HG03378 (cell line): Measurements from ENCODE around the gene AXDND1.

ENCODE experiments used
- ATAC-seq: cut with Tn5 transposase; IDR thresholded peaks from one replicate; pipeline ENCODE4 v1.9.1; 2021; ENCODE audit warnings: mild to moderate bottlenecking, moderate library complexity; ENCODE audit not compliant: unreplicated experiment

The AXDND1 gene

DNA sequence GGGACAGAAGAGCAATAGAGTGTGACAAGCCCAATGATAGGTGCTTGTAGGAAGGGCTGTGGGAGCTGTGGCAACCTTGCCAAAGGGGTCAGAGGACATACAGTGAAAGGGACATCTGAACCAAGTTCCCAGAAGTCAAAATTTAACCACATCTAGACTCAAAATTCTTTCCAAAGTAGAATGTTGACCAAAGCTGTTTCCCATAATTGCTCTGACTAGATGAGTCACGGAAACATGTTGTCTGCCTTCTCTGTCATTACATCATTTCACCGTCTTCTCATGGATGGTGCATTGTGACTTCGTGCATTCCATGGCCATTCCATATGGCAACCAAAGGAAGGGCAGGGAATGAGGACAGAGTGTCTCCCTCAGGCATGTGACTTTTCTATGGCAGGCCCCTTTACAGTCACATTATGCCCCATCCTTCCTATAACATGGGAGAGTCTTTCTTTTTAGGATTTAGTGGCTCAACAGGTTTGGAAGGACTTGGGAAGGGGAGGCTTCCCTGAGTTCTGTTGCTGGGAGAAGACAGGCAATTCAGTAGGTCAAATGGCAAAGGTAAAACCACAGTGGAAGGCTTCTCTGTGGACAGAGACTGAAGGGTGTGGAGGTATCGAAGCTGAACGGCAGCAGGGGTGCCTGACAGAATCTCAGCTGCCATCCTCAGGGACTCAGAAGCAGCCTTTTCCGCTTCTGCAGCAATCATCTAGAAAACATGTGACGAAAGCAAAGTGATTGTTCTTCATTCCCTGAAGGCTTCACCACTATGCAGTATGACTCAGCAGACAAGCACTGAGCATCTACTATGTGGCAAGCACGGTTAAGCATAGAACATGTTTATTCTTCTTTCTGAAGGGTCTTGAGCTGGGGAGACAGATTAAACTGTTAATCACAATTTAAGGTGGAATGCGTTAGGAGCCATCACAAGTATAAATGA lies 185.2 kb downstream of the AXDND1 start:
- peak; percentile 68 for ATAC-seq

DNA sequence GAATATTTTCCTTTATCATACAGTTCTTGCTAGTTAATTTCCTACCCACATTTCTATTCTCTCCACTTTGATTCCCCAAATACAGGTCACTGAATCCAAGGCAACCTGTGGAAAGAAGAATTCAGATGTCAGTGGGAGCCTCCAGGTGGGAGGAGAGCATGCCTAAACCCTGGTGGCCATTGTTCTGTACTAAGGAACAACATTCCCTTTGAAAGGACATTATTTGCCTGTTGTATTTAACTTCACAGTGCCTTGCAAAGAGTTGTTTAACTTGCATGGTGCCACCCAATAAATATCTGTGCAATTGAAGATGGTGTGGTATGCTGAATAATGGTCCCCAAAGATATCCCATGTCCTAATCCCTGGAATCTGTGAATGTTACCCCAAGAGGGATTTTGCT lies 188.7 kb downstream of the AXDND1 start:
- ATAC-seq, result no peak

DNA sequence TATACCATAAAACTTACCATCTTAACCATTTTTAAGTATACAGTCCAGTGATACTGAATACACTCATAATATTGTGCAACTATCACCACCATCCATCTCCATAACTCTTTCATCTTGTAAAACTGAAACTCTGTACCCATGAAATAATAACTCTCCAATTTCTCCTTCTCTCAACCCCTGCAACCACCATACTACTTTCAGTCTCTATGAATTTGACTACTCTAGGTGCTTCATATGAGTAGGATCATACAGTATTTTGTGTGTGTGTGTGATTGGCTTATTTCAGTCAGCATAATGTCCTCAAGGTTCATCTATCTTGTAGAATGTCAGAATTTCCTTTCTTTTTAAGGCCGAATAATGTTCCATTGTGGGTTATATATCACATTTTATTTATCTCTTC lies 192.3 kb downstream of the AXDND1 start:
- ATAC-seq, result no peak

DNA sequence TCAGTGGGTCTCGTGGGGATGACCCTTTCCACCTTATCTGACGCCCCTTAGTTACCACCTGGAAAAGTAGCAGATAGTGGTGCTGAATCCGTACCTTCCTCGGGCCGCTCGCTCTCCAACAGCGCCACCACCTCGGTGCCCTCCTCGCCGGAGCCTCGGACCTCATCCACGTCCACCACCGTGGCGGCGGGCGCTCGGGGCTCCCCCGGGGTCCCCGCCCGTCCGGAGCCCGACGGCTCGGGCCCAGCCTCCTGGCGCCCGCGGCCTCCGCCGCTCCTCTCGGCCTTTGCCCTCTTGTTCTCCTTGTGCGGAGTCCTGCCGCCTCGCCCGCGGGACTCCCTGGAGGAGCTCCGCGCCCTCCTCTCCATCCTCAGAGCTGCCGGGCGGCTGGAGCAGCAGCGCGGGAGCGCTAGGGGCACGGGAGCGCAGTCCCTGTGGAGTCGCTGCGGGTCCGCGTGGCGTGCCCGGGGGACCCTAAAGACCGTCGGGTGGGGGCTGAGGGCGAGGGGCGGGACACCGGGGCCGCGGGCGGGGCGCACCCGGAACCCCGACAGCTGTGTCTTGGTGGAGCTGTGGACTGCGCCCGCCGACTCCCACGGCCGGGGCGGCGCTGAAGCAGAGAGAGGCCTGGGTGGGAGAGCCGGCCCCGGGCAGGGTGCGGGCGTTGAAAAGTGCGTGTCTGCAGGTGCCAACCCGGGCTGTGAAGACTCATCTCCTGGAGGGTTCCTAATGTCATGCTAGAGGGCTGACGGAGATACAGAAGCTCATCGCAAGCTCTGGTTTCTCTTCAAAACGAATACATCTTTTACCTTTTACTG lies 209.9 kb downstream of the AXDND1 start, which contains the start of gene NPHS2:
TSS of gene NPHS2 (minus strand) at position 452 of the 818 bp plus-strand sequence. CDS start at position 368, 84 bp downstream.
- ATAC-seq, result no peak

DNA sequence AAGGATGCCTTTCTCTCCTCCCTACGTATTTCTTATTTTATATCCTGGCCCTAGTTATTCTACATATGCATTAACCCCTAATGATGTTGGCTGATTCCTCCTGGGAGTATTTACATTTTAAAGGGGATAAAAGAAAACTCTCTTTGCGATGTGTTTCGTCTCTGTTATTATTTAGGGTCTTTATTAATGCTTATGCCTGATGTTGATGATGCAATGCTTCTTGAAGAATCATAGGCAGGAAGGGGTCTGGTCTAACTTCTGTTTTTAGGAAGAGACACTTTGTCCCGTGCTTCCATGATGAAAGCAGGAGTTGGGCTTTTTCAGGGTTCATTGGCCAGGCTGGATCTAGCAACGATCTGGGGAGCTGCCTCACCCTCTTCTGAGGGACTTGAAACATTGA lies 210.7 kb downstream of the AXDND1 start:
- ATAC-seq, result no peak

DNA sequence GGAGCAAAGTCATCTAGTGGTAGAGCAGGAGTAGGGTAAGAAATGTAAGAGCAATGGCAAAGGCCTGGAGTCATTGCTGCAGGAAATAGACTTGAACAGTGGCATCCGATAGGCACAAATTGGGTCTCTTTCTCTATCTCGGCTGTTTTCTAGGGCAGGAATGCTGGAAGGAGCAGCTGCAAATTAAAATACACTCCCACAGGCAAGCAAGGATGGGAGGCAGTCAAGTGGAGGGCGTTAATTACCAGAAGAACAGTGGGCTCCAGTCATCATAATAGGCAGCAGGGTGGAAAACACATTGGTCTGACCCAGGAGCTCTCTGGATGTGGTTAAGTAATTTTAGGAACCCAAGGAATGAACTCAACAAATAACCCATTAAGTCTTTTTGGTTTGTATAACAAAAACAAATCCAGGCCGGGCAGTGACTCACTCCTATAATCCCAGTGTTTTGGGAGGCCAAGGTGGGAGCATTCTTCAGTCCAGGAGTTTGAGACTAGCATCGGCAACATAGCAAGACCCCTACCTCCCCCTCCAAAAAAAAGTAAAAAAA lies 218.1 kb downstream of the AXDND1 start:
- no peak for ATAC-seq

DNA sequence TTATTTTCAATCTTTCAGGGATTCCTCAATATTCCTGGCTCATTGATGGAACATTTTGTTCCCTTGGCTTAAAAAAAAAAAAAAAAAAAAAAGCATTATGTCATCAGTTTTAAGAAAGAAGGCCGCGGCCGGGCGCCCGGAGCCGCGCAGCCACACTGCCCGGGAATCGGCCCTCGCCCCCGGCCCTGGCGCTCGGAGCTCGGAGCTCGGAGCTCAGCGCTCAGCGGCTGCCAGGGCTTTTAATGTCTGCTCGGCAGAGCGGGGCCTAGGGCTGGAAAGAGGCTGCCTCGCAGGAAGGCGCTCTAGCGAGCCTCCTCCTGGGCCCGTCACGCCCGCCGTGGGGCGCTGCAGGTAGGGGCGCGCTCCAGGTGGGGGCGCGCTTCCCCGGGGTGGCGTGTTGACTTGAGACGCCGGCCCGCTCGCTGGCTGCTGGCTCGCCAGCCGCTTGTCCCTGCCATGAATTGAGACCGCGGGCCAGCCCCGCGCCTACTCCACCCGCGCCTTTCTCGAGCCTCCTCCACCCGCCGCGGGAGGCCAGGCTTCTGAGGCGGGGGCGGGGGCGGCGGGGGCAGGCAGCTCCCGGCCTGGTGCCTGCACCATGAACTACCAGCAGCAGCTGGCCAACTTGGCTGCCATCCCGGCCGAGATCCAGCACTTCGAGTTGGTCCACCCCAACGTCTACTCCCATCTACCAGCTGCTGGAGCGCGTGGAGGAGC lies 220.5 kb downstream of the AXDND1 start:
- ATAC-seq, result no peak

DNA sequence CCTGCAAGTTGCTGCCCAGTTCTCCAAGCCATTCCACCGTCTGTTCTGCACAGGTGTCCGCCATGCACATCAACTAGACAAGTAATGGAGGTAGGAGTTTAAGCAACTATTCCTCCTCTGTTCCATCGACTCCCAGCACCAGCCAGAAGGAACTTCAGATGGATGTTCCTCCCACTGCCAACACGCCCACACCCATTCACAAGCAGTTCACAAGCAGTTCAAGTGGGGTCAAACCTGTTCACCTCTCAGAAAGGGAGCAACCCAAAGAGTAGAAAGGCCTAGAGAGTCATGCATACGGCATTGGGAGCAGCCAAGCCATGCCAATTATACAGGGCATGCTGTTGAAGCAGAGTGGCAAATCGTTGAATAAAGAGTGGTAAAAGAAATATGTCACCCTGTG lies 221.6 kb downstream of the AXDND1 start:
- no peak for ATAC-seq

DNA sequence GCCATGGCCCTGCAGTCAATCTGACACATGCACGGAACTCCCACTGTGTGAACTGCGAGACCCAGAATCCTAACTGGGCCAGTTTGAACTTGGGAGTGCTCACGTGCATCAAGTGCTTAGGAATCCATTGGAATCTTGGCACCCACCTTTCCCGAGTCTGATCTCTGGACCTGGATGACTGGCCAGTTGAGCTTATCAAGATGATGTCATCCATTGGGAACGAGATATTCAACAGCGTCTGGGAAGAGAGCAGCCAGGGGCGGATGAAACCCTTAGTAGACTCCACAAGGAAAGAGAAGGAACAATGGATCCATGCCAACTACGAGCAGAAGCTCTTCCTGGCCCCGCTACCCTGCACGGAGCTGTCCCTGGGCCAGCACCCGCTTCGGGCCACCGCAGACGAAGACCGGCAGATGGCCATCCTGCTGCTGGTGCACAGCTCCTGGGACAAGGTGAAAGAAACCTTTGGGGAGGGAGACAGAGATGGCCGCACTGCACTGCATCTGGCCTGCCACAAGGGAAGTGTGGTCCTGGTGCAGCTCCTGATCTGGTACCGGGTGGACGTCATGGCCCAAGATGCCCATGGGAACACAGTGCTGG lies 222.8 kb downstream of the AXDND1 start:
- ATAC-seq, result no peak

DNA sequence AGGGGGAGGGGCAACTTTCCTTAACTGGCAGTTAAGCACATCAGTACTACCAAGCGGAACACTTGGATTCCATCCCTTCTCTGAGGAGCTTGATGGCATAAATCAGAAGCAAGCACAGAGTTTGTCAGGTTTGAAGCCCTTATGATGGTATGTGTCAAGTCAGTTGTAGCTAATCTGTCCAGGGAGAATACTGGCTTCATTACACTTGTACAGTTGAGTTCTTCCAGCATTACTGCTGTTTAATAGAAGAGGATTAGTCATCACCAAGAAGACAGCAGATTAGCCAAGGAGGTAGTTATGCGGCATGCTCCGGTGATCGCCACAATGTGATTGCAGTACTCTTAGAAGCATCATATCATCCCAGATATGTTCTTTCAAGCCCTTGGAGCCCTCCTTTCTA lies 223.7 kb downstream of the AXDND1 start:
- no peak for ATAC-seq

DNA sequence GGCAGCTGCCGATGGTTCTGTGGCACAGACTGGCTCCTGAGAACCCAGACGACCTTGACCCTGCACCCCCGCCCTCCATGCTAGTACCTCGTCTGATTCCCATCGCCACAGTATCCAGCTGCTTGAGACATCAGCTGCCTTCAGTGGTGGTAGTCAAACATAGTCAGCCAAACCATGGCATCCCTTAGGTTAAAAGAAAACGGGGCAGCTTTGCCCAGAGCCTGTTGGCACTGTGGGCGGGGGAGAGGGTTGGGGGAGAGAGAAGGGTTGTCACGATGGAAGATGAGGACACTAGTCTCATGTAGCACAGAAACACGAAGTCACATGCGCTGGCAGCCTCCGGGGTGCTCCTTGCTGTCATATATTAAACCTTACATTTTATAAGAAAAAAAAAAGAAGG lies 224.9 kb downstream of the AXDND1 start:
- no peak for ATAC-seq

DNA sequence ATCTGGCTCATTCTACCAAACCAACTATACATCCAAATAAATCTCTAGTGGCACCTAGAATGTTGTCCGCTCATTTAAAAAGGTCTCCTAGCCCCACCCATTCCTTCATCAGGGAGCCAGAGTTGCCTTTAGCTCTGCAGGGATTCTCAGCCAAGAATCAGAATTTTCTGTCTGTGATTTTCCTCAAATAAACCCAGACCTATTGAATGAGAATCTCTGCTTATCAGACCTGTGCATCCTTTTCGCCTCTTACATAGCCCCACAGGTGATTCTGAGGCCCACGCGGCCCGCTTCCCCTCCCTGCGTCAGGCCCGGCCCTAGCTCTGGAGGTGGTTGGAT lies 225.5 kb downstream of the AXDND1 start:
- no peak for ATAC-seq

DNA sequence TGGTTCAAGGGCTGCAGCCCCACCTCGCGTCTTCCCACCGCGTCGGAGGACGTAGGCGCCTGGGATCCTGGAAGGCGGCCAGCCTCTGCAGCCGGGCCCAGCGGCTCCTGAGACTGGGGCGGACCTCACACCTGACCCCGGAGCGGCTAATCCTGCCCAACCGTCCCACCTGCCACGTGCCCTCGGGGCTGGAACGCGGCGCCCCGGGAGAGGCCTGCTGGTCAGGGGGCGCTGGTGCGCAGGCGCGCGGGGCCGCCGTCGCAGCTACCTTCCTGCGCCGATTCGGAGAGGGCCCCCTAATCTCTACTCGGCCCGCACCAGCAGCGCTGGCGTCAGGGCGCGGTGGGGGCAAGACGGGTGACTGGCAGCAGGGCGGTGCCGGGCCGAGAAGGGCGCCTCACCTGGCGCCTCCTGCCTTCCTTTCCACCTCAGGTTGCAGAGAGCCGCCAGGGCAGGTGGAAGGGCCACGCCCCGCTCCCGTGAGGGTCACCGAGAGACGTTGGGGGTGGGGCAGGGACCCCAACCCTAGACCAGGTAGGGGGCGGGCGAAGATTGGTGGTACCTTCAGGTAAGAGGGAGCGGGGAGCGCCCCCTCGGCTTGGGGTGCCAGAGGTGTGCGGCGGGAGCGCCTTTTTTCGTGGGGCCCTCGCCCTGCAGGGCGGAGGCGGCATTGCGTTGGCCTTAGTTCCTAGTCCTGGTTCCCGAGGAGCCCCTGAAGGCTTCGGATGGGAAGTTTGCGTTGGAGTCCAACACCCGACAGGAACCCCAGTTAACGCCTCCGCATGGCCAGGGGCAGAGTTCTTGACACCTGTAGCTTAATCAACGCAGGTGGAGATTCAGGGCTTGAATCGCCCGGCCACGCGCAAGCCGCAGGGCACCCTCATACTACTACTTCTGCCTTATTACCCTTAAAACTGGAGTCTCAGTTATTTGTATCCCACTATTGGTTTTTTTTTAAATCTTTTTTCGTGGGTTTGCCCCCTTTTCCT lies 226.1 kb downstream of the AXDND1 start, which contains the start of gene TDRD5:
TSS of gene TDRD5 (plus strand) at position 241 of the 989 bp plus-strand sequence. CDS start 784 bp downstream, outside the sequence.
- no peak for ATAC-seq

DNA sequence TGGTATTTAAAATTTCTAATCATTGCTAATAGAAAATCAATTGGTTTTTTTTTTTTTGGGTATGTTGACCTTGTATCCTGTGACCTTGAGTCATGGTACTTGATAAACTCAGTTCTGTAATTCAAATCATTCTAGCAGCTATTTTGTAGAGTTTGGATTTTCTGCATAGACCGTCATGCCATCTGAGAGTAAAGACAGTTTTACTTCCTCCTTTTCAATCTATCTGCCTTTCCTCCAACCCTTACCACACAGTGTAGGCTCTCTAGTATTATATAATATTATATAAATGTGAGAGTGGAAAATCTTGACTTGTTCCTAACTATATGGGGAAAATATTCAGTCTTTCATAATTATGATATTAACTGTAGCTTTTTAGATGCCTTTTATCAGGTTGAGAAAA lies 232.9 kb downstream of the AXDND1 start:
- no peak for ATAC-seq

DNA sequence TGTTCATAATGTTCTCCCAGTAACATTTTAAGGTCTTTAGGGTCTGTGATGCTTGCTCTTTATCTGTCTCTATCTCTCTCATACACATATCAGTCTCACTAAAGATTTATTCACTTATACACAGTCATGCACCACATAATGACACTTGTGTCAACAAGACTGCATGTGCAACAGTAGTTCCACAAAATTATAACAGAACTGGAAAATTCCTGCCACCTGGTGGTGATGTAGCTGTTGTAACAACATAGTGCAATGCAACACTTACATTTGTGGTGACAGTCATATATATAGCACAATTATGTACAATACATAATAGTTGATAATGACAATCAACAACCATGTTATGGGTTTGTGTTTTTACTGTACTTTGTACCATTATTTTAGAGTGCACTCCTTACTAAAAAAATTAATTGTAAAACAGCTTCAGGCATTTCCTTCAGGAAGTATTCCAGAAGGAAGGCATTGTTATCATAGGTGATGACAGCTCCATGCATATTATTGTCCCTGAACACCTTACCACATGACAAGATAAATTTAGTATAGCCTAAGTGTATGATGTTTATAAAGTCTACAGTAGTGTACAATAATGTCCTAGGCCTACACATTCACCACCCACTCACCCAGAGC lies 234.0 kb downstream of the AXDND1 start:
- no peak for ATAC-seq

DNA sequence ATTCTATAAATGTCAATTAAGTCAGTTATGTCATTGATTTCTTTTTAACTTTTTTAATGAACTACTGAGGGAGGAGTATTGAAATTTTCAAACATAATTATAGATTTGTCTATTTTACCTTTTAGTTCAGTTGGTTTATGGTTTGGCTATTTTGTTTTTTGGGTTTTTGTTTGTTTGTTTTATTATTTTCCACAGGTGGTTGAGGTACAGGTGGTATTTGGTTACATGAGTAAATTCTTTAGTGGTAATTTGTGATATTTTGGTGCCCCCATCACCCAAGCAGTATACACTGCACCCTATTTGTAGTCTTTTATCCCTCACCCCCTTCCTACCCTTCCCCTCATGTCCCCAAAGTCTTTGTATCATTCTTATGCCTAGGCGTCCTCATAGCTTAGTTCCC lies 235.3 kb downstream of the AXDND1 start:
- no peak for ATAC-seq
